HG02759 (cell line): ENCODE results near the gene TBL2.
A peak's percentile ranks its signal among the peaks of the same experiment; 100 is the strongest.
"Not testable (repeated sequence)": the region's sequence is repeated elsewhere in the genome, so short reads cannot be mapped to it uniquely, and the experiment has no call there.

ENCODE experiments used
- ATAC-seq: cut with Tn5 transposase; IDR thresholded peaks from one replicate; pipeline ENCODE4 v1.9.1; 2021; ENCODE audit warnings: mild to moderate bottlenecking, moderate library complexity; ENCODE audit not compliant: unreplicated experiment

Gene TBL2

GRCh38 chr7:73570977-73571376 is 7.4 kb downstream of the TBL2 start:
- ATAC-seq = no peak

GRCh38 chr7:73570521-73570920 is 7.9 kb downstream of the TBL2 start:
- ATAC-seq = no peak

GRCh38 chr7:73569042-73569608 is 9.3 kb downstream of the TBL2 start:
- ATAC-seq = no peak

- ATAC-seq = no peak
These were observed 10.3 kb downstream of the TBL2 start for GRCh38 chr7:73567846-73568685.

GRCh38 chr7:73567140-73567539 is 11.2 kb downstream of the TBL2 start:
- ATAC-seq = no peak

- ATAC-seq = not testable (repeated sequence)
These were observed 11.9 kb downstream of the TBL2 start for GRCh38 chr7:73566431-73566830.

- ATAC-seq = no peak
These were observed 12.6 kb downstream of the TBL2 start for GRCh38 chr7:73565675-73566340.

- no peak for ATAC-seq
These were observed 18.1 kb downstream of the TBL2 start for GRCh38 chr7:73560109-73560835.

GRCh38 chr7:73557397-73558257 is 20.8 kb downstream of the TBL2 start, which contains the start of gene BCL7B:
Gene BCL7B (minus strand): TSS chr7:73557690. CDS start chr7:73557578, 112 bp downstream.
- ATAC-seq = peak; percentile 60

GRCh38 chr7:73557108-73557396 is 21.3 kb downstream of the TBL2 start:
- peak; percentile 91 for ATAC-seq

GRCh38 chr7:73556208-73557107 is 21.9 kb downstream of the TBL2 start:
- no peak for ATAC-seq

- no peak for ATAC-seq
These were observed 22.9 kb downstream of the TBL2 start for GRCh38 chr7:73555411-73555982.

GRCh38 chr7:73550093-73550492 is 28.3 kb downstream of the TBL2 start:
- ATAC-seq = not testable (repeated sequence)

- no peak for ATAC-seq
These were observed 29.2 kb downstream of the TBL2 start for GRCh38 chr7:73549176-73549575.

GRCh38 chr7:73547841-73548240 is 30.5 kb downstream of the TBL2 start:
- no peak for ATAC-seq

GRCh38 chr7:73544678-73545077 is 33.7 kb downstream of the TBL2 start:
- ATAC-seq = no peak

- no peak for ATAC-seq
These were observed 36.7 kb downstream of the TBL2 start for GRCh38 chr7:73541722-73542121.

GRCh38 chr7:73539709-73540108 is 38.7 kb downstream of the TBL2 start:
- ATAC-seq = no peak

- not testable (repeated sequence) for ATAC-seq
These were observed 39.9 kb downstream of the TBL2 start for GRCh38 chr7:73538510-73538909.
